ENCODE results near the gene AR.

- TF ChIP-seq CTCF (conservative IDR thresholded peaks at IDR 0.05; ENCODE audit: low read depth, low read length) (no peak), SMC3 (IDR thresholded peaks at IDR 0.05; ENCODE audit: low read depth, low read length) (no peak), CEBPB (IDR thresholded peaks at IDR 0.05; ENCODE audit: low read depth, low read length) (no peak), RFX5 (IDR thresholded peaks at IDR 0.05; ENCODE audit: low read depth, low read length) (no peak), USF2 (IDR thresholded peaks at IDR 0.05; ENCODE audit: low read depth, low read length) (no peak), MXI1 (IDR thresholded peaks at IDR 0.05; ENCODE audit: borderline replicate concordance, low read depth, low read length) (no peak), POLR2A (IDR thresholded peaks at IDR 0.05; ENCODE audit: low read depth, low read length) (no peak), MAZ (IDR thresholded peaks at IDR 0.05; ENCODE audit: borderline replicate concordance, low read depth, low read length) (no peak), MAFK (IDR thresholded peaks at IDR 0.05; ENCODE audit: low read depth, low read length) (no peak), FOS (IDR thresholded peaks at IDR 0.05; ENCODE audit: low read depth, low read length) (no peak), RAD21 (IDR thresholded peaks at IDR 0.05; ENCODE audit: low read length) (no peak)
Observed at GRCh38 chrX:67585401-67585800, 41.6 kb downstream of the AR start.

Measured in IMR-90 (cell line).